VCaP (cell line): Measurements from ENCODE around the gene ADH1B.
A peak's percentile ranks its signal among the peaks of the same experiment; 100 is the strongest.
"Not testable (repeated sequence)": the region's sequence is repeated elsewhere in the genome, so short reads cannot be mapped to it uniquely, and the experiment has no call there.

Experiments used
- H3K27ac ChIP-seq: fragments of 450-650 bp; 2 replicates; pipeline ENCODE4 v1.5.1; 2017
- CTCF ChIP-seq: fragments of 450-650 bp; conservative IDR thresholded peaks from 2 replicates; pipeline ENCODE4 v1.5.1; 2017; ENCODE audit warnings: mild to moderate bottlenecking, moderate library complexity

ADH1B gene

GRCh38 chr4:99339172-99339571 is 18.0 kb upstream of the ADH1B start:
- no peak for TF ChIP-seq CTCF
- H3K27ac ChIP-seq = no peak overlapping the region

- H3K27ac ChIP-seq = no peak overlapping the region
- TF ChIP-seq CTCF = no peak
Observed at GRCh38 chr4:99336553-99336952, 15.4 kb upstream of the ADH1B start.

GRCh38 chr4:99334880-99335279 is 13.7 kb upstream of the ADH1B start:
- no peak overlapping the region for H3K27ac ChIP-seq
- no peak for TF ChIP-seq CTCF

- H3K27ac ChIP-seq = no peak overlapping the region
- no peak for TF ChIP-seq CTCF
Observed at GRCh38 chr4:99330648-99331047, 9.4 kb upstream of the ADH1B start.

- no peak for TF ChIP-seq CTCF
- no peak overlapping the region for H3K27ac ChIP-seq
Observed at GRCh38 chr4:99329876-99330275, 8.7 kb upstream of the ADH1B start.

GRCh38 chr4:99324979-99325378 is 3.8 kb upstream of the ADH1B start:
- peak overlapping the region; percentile 22 for H3K27ac ChIP-seq
- TF ChIP-seq CTCF = no peak

- peak overlapping the region; percentile 22 for H3K27ac ChIP-seq
- no peak for TF ChIP-seq CTCF
Observed at GRCh38 chr4:99324361-99324760, 3.2 kb upstream of the ADH1B start.

- TF ChIP-seq CTCF = no peak
- H3K27ac ChIP-seq = no peak overlapping the region
Observed at GRCh38 chr4:99323756-99324155, 2.6 kb upstream of the ADH1B start.

- H3K27ac ChIP-seq = not testable (repeated sequence)
Observed at GRCh38 chr4:99317811-99318210, 3.4 kb downstream of the ADH1B start.
